PC-3 (cell line): ENCODE results near the gene PPT1.

Experiments
- CTCF ChIP-seq: fragments of 300-600 bp; sonication (generic); conservative IDR thresholded peaks from 2 replicates; pipeline ENCODE4 v1.5.1; 2017; ENCODE audit warnings: antibody characterized with exemption, low read depth, mild to moderate bottlenecking, low read length
- EZH2 ChIP-seq: fragments of 300-600 bp; sonication (generic); IDR thresholded peaks from one replicate; pipeline ENCODE4 v1.6.1; 2017; ENCODE audit warnings: antibody characterized with exemption, mild to moderate bottlenecking, low read length; ENCODE audit not compliant: unreplicated experiment
- EZH2phosphoT487 ChIP-seq: fragments of 300-600 bp; sonication (generic); IDR thresholded peaks from 2 replicates; pipeline ENCODE4 v1.6.1; 2018; ENCODE audit warnings: mild to moderate bottlenecking, antibody characterized with exemption, low read length, borderline replicate concordance

GRCh38 chr1:40095806-40096205, 1.2 kb downstream of the PPT1 start:
- no peak for TF ChIP-seq EZH2
- TF ChIP-seq CTCF, result no peak
- no peak for TF ChIP-seq EZH2phosphoT487
